ELF-1 (cell line): ENCODE results near the gene KCNK18.
A peak's percentile ranks its signal among the peaks of the same experiment; 100 is the strongest.
"Not testable (repeated sequence)": the region's sequence is repeated elsewhere in the genome, so short reads cannot be mapped to it uniquely, and the experiment has no call there.

Source experiments
- DNase-seq: peaks from one replicate; pipeline ENCODE4 v3.0.0-alpha.2; 2016; ENCODE audit warnings: low read depth, low spot score

The KCNK18 gene

GRCh38 chr10:117221156-117221711 is 23.9 kb downstream of the KCNK18 start:
- peak; percentile 70 for DNase-seq

GRCh38 chr10:117222552-117222951 is 25.3 kb downstream of the KCNK18 start:
- DNase-seq: no peak

GRCh38 chr10:117222976-117223692 is 25.8 kb downstream of the KCNK18 start:
- peak; percentile 92 for DNase-seq

GRCh38 chr10:117223693-117224430 is 26.6 kb downstream of the KCNK18 start:
- DNase-seq: no peak

GRCh38 chr10:117224881-117225280 is 27.6 kb downstream of the KCNK18 start:
- no peak for DNase-seq

- peak; percentile 56 for DNase-seq
These were observed 29.6 kb downstream of the KCNK18 start for GRCh38 chr10:117226813-117227451.

GRCh38 chr10:117228210-117228609 is 30.9 kb downstream of the KCNK18 start:
- DNase-seq: no peak

GRCh38 chr10:117230107-117230506 is 32.8 kb downstream of the KCNK18 start:
- DNase-seq: not testable (repeated sequence)

GRCh38 chr10:117237401-117237991 is 40.2 kb downstream of the KCNK18 start:
- no peak for DNase-seq

GRCh38 chr10:117239051-117239450 is 41.8 kb downstream of the KCNK18 start:
- DNase-seq: no peak

- no peak for DNase-seq
These were observed 42.7 kb downstream of the KCNK18 start for GRCh38 chr10:117239721-117240620.

GRCh38 chr10:117240621-117241529 is 43.6 kb downstream of the KCNK18 start, which contains the start of gene SLC18A2:
Gene SLC18A2, plus strand, starts transcription at chr10:117241114. Its CDS starts 580 bp downstream, at chr10:117241694.
- no peak for DNase-seq

- no peak for DNase-seq
These were observed 44.5 kb downstream of the KCNK18 start for GRCh38 chr10:117241541-117242462.

- DNase-seq: no peak
These were observed 45.2 kb downstream of the KCNK18 start for GRCh38 chr10:117242463-117242832.

GRCh38 chr10:117246997-117247671 is 49.8 kb downstream of the KCNK18 start:
- no peak for DNase-seq

GRCh38 chr10:117248750-117249465 is 51.6 kb downstream of the KCNK18 start:
- no peak for DNase-seq

- DNase-seq: no peak
These were observed 52.3 kb downstream of the KCNK18 start for GRCh38 chr10:117249493-117250093.
